Stimulated activated CD4-positive, alpha-beta T cell treated with anti-CD3 and anti-CD28 coated beads, Interleukin-4, amount 100 ng/mL, for 1 hour (primary cell): ENCODE results near the gene PRR19.
A peak's percentile ranks its signal among the peaks of the same experiment; 100 is the strongest.

Experiments used
- DNase-seq: peaks from one replicate; pipeline ENCODE4 v3.0.0-alpha.2; 2020

PRR19 gene

DNA sequence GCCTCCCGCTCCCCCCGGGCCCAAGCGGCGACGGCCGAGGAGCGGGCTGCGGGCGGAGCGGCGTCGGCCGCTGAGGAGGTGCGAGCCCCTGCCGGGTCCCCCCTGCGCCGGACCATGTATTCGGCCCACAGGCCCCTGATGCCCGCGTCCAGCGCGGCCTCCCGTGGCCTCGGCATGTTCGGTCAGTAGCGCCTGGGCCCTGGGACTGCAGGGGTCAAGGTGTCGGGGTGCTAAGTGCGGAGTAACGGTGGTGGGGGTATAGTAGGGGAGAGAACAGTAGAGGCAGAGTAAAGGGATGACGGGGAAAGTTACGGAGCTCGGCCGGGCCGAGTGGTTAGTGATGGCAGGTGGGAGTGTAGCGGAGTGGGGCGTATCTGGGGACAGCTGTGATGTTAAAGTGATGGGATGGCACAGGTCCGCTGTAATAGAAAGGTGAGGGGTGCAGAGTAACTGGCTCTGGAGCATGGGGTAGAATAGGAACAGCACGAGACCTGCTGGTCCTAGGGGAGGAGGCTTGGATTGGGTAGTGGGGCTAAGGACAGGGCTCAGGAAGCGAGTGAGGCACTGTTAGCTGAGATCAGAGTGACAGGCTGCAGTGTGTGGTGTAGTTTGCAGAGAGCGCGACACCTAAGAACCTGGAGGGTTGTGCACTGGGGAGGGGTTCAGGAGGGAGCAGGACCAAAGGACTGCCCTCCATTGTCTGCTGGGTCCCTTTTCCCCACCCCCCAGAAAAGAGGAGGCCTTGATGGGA, 17.2 kb upstream of the PRR19 start:
- DNase-seq: no peak

DNA sequence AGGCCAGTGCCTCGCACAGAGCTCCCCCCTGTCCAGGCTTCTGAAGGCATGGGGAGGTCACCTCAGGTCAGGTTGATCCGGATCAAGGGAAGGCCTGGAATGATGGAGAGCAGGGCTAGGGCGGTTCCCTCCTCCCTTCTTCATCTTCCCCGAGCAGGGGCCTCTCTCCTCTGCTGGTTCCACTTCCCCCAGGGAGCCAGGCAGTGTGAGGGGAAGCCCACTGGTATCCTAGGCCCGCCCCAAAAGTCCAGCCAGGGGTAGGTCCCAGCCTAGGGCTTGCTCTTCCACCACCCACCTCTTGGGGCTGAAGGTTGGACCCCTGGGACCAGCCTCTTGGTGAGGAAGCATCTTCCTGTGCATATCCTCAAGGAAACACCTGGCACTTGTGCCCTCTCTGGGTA, 16.4 kb upstream of the PRR19 start:
- no peak for DNase-seq

DNA sequence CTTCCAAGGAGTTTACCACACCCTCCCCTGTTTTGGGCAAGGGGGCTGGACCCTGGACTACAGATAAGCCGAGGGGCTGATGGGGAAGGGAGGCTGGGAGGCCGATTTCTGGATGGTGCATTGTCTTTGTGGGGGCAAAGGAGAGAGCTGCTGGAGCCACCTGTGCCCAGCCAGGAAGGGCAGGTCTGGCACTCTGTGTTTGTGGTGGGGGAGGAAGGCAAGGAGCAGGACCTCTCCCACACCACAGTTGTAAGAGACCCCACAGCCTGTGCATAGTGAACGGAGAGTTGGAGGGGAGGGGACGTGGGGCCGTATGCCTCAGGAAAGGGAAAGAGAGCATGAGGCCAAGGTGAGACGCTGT, 16.0 kb upstream of the PRR19 start:
- DNase-seq: no peak

DNA sequence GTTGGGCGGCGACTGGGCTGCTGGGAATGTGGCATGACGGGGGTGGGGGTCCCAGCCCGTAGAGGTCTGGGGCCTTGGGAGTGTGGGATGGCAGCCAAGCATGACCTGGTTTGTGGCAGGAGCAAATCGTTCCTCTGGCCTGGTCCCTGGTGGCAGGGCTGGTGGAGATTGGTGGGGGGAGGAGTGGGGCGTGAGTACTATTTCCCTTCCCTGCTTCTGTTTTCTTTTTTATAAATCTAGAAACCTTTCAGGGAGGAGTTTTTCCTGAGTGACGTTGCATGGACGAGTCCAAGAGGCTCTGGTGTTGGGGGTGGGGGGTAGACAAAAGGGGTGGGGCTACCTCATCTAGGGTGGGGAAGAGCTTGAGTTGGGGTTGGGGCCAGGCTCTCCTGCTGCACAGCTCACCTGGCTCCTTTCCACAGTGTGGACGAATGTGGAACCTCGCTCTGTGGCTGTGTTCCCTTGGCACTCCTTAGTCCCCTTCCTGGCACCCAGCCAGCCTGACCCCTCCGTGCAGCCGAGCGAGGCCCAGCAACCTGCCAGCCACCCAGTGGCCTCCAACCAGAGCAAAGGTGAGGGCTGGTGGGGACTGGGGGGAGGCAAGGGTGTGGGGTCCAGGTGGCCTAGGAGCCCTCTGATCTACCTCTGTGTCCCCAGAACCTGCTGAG, 15.4 kb upstream of the PRR19 start:
- DNase-seq: no peak

DNA sequence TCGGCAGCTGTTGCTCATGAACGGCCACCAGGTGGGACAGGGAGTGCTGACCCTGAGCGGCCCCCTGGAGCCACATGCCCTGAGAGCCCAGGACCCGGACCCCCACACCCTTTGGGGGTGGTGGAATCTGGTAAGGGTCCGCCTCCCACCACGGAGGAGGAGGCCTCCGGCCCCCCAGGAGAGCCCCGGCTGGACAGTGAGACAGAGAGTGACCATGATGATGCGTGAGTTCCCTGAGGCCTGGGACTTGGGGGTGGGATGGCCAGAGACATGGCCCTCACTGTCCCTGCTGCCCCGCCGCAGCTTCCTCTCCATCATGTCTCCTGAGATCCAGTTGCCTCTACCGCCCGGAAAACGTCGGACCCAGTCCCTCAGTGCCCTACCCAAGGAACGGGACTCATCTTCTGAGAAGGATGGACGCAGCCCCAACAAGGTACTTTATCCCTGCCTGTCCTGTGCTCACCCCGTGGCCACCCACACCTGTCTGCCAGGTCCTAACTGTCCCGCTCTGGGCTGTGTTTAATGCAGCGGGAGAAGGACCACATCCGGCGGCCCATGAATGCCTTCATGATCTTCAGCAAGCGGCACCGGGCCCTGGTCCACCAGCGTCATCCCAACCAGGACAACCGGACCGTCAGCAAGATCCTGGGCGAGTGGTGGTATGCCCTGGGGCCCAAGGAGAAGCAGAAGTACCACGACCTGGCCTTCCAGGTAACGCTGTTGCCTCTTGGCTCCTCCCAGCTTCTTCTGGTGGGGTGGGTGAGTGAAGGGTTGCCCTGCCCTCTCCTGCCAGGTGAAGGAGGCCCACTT, 14.7 kb upstream of the PRR19 start:
- no peak for DNase-seq

DNA sequence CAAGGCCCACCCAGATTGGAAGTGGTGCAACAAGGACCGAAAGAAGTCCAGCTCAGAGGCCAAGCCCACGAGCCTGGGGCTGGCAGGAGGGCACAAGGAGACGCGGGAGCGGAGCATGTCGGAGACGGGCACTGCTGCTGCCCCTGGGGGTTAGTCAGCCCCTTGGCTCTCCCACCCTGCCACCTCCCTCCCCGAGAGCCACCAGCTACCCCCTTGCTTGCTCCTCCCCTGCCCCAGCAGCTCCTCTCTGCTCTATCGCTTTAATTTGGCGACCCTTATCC, 14.2 kb upstream of the PRR19 start:
- DNase-seq: no peak

DNA sequence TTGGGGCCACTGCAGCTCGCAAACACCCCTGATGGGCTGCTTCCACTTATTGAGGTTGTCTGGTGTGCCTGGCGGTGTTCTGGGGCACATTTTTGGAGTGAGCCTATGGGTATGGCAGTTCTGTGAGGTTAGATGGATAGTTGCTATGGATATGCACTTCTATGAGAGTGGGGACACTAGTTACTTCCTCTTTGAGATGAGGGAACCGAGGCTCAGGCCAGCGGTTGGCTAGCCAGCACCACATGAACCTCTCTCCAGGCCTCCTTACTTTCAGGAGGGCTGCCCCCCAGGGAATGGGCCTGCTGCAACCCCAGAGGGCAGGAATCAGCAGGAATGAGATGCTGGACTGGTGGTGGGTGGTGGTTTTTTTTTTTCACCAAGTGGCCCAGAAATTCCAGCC, 13.5 kb upstream of the PRR19 start:
- DNase-seq: no peak

DNA sequence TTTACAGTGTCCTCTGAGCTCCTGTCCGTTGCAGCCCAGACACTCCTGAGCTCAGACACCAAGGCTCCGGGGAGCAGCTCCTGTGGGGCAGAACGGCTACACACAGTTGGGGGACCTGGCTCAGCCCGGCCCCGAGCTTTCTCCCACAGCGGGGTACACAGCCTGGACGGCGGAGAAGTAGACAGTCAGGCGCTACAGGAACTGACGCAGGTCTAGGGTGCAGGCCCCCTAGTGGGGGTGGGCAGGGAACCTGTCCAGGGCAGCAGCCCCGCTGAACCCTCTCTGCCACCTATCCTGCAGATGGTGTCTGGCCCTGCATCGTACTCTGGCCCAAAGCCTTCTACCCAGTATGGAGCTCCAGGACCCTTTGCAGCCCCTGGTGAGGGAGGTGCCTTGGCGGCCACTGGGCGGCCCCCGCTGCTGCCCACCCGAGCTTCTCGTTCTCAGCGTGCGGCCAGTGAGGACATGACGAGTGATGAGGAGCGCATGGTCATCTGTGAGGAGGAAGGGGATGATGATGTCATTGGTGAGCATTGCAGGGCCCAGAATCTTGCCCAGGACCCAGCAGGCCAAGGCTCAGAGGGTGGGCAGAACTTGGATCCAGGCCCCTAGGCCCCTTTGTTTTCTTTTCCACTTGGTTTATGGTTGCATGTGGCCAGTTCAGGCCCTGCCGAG, 12.9 kb upstream of the PRR19 start:
- no peak for DNase-seq

DNA sequence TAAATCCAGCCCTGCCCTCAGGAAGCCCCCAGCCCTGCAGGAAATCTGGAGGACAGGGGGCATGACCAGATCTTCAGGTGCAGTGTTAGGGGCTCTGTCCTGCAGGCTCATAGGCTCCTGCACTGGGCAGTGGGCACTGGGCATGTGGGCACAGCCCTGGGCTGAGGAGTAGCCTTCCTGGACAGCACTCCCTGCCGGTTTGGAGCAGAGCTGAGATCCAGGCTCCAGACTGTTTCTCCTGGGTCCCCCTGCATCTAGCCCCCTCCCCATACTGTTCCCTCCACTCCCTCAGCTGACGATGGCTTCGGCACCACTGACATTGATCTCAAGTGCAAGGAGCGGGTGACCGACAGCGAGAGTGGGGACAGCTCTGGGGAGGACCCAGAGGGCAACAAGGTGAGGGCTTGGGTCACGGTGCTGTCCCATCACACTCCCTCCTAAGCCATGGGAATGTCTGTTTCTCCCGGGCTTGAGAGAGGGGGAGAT, 12.3 kb upstream of the PRR19 start:
- DNase-seq: no peak

DNA sequence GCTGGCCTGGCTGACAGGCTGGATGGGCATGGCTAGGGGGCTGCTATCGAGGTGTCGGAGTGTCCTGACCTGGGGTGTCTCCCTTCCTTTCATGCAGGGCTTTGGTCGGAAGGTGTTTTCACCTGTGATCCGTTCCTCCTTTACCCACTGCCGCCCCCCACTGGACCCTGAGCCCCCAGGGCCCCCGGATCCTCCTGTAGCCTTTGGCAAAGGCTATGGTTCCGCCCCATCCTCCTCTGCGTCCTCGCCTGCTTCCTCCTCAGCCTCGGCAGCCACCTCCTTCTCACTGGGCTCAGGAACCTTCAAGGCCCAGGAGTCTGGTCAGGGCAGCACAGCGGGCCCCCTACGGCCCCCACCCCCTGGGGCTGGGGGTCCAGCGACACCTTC, 11.8 kb upstream of the PRR19 start:
- DNase-seq: no peak

DNA sequence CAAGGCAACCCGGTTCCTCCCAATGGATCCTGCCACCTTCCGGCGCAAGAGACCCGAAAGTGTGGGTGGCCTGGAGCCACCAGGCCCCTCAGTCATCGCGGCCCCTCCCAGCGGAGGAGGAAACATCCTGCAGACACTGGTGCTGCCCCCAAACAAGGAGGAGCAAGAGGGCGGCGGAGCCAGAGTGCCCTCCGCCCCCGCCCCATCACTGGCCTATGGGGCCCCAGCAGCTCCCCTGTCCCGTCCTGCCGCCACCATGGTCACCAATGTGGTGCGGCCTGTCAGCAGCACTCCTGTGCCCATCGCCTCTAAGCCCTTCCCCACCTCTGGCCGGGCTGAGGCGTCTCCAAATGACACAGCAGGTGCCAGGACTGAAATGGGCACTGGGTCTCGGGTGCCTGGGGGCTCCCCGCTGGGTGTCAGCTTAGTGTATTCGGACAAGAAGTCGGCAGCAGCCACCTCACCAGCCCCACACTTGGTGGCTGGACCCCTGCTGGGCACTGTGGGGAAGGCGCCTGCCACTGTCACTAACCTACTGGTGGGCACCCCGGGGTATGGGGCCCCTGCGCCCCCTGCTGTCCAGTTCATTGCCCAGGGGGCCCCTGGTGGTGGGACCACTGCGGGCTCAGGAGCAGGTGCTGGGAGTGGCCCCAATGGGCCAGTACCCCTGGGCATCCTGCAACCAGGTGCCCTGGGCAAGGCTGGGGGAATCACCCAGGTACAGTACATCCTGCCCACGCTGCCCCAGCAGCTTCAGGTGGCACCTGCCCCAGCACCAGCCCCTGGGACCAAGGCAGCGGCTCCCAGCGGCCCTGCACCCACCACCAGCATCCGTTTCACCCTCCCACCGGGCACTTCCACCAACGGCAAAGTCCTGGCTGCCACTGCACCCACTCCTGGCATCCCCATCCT, 11.2 kb upstream of the PRR19 start:
- peak; percentile 69 for DNase-seq

DNA sequence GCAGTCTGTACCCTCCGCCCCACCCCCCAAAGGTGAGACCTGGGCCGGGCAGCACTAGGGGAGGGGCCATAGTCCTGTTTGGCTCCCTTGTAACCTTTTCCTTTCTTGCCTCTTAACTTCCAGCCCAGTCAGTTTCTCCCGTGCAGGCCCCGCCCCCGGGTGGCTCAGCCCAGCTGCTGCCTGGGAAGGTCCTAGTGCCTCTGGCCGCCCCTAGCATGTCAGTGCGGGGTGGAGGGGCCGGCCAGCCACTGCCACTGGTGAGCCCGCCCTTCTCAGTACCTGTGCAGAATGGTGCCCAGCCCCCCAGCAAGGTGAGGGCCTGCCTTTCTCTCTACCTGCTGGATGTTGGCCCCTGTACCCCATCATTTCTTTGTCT, 10.5 kb upstream of the PRR19 start:
- no peak for DNase-seq

DNA sequence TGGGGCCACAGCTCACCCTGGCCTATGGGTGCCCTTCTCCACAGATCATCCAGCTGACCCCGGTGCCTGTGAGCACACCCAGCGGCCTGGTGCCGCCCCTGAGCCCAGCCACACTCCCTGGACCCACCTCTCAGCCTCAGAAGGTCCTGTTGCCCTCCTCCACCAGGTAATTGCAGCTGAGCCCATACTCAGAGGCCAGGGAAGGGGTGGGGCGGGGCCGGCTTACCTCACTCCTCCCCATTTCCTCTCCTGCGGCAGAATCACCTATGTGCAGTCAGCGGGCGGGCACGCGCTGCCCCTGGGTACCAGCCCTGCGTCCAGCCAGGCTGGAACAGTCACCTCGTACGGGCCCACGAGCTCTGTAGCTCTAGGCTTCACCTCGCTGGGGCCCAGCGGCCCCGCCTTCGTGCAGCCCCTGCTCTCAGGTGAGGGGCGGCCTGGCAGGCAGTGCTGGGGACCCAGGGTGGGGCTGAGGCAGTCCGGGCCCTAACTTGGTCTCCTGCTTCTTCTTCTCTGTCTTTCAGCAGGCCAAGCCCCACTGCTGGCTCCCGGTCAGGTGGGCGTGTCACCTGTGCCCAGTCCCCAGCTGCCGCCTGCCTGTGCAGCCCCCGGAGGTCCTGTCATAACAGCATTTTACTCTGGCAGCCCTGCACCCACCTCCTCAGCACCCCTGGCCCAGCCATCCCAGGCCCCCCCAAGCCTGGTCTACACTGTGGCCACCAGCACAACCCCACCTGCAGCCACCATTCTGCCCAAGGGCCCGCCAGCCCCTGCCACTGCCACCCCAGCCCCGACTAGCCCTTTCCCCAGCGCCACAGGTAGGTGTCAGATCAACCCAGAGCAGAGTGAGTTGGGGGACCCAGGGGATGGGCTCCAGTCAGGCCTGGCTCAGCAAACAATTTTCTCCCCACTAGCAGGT, 9.6 kb upstream of the PRR19 start:
- no peak for DNase-seq

DNA sequence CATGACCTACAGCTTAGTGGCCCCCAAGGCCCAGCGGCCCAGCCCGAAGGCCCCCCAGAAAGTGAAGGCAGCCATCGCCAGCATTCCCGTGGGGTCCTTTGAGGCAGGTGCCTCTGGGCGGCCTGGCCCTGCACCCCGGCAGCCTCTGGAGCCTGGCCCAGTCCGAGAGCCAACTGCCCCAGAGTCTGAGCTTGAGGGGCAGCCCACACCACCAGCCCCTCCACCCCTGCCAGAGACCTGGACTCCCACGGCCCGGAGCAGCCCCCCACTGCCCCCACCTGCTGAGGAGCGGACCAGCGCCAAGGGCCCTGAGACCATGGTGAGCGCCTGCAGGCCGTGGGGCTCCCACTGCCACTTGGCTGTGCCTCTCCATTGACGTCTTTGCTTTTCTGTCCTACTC, 9.0 kb upstream of the PRR19 start:
- DNase-seq: no peak

DNA sequence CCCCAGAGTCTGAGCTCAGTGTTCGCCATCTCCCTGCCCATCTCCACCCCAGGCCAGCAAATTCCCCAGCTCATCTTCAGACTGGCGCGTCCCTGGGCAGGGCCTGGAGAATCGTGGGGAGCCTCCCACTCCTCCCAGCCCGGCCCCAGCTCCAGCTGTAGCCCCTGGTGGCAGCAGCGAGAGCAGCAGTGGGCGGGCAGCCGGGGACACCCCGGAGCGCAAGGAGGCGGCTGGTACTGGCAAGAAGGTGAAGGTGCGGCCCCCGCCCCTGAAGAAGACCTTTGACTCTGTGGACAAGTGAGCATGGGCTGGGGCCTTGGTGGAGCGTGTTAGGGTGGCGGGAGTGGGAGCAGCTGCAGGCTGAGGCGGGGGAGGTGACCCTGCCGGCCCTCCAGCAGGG, 8.4 kb upstream of the PRR19 start:
- no peak for DNase-seq

DNA sequence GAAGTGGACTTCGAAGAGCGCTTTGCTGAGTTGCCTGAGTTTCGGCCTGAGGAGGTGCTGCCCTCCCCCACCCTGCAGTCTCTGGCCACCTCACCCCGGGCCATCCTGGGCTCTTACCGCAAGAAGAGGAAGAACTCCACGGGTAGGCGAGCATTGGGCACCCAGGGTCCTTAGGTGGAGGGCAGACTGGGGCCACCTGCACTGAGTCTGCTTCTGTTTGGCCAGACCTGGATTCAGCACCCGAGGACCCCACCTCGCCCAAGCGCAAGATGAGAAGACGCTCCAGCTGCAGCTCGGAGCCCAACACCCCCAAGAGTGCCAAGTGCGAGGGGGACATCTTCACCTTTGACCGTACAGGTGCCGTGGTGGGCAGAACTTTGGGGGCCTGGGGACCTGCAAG, 8.0 kb upstream of the PRR19 start:
- no peak for DNase-seq

DNA sequence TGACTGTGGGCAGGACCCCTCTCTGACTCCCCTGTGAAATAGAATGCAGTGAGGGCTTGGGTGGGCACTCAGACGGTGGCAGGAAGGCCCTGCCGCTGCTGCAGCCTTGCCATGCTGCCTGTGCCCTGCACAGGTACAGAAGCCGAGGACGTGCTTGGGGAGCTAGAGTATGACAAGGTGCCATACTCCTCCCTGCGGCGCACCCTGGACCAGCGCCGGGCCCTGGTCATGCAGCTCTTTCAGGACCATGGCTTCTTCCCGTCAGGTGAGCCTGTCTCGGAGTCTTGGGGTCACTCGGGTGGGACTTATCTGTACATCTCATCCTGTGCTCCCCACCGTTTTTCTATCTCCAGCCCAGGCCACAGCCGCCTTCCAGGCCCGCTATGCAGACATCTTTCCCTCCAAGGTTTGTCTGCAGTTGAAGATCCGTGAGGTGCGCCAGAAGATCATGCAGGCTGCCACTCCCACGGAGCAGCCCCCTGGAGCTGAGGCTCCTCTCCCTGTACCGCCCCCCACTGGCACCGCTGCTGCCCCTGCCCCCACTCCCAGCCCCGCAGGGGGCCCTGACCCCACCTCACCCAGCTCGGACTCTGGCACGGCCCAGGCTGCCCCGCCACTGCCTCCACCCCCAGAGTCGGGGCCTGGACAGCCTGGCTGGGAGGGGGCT, 7.3 kb upstream of the PRR19 start:
- DNase-seq: no peak

DNA sequence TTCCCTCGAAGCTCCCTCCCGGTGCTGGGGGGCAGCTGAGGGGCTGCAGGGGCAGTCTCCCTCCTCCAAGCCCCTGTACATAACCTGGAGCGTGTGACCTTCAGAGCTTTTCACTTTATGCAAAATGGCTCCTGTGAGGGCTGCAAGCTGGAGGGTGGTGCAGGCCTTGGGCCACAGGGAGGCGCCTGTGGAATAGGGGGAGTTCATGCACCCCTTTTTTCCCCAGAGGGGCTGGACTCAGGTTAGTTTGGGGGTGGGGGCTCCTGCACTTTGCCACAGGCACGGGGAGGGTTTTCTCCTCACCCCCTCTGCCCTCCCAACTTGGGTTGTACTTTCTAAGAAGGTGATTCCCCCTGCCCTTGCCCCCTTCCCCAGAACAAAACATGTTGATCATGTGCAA, 6.6 kb upstream of the PRR19 start:
- DNase-seq: no peak

DNA sequence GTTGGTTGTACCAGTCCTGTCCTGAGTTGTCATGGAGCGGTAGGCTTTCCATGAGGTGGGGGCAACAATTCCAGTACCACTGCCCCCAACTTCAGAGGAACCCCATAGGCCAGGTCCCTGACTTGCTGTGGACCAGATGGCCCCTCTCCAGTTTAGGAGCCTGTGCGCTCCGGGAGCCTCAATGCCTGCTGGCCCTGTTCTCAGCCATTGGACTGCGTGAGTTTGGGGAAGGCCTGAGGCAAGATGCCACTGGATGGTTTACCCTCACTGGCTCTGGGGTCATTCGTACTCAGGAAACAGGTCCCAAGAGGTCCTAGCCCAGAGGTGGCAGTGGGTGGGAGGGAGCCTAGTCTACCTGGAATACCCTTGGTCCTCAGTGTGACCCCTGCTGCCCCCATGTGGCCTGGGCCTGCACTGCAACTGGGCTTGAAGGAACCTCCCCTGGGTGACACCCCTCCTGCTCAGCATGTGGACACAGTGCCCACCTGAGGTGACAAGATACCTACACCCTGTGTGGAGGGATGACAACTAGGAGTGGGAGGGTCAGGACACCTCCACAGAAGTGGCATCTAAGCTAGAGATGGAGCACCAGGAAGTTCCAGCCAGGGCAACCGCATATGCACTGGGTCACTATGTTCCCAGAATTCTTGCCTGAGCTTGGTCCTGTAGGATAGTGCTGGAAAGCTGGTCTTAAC, 6.0 kb upstream of the PRR19 start:
- DNase-seq: peak; percentile 91

DNA sequence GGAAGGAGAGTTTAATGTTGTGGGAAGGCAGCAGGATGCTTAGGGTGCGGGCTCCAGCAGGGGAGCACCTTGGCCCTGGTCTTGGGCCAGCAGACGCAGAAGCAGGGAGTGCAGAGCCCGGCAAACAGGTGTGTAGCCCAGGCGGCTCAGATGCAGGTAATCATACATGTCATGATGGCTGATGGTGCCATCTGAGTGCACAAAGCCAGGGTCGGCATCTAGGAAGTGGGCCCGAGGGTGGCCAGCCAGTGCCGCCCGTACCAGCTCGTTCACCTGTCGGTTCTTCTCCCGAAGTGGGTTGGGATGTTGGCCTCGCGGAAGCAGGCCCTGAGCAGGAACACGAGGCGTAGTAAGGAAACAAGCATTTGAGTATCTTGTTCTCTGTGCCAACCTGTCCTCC, 4.9 kb upstream of the PRR19 start:
- no peak for DNase-seq
